Astrocyte (in vitro differentiated cells and primary cell): ENCODE data around the gene CYP19A1.

Source experiments
- CTCF ChIP-seq: IDR thresholded peaks from 2 replicates; pipeline ENCODE4 v1.5.1; 2011; ENCODE audit warnings: low read depth, mild to moderate bottlenecking, inconsistent platforms, low read length, moderate library complexity; ENCODE audit not compliant: insufficient read depth
- EZH2 ChIP-seq: IDR thresholded peaks from 2 replicates; pipeline ENCODE4 v1.6.1; 2012; ENCODE audit warnings: mild to moderate bottlenecking, low read length, inconsistent platforms; ENCODE audit not compliant: insufficient read depth

DNA sequence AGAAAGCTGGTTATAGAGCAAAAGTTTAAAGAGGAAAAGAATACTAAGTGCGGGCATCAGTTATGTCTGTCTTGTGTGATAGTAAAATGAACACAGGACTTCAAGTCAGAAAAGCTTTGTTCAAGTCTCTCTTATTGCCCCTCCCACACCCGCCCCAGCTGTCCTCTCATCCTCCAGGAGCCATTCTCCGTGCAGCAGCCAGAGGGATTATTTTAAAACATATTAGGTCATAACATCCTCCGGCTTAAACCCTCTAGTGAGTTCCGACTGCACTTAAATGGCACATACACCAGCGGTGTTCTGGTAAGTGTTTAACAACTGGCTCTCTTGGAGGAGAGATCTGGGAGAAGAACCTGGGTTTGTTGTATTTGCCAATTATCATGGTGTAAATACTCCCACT is 138.9 kb downstream of the CYP19A1 start:
- TF ChIP-seq CTCF (no peak), EZH2 (no peak)
